ENCODE results near the gene ISY1. TPM values are rescaled to one million over a fixed set of nuclear protein-coding genes. Genes with fewer than 3 reads are reported as not detected.
"Not testable (repeated sequence)": the region's sequence is repeated elsewhere in the genome, so short reads cannot be mapped to it uniquely, and the experiment has no call there.

ISY1 gene
- total RNA-seq, 1 experiment from 2014 or later, result 35.6 TPM

DNA sequence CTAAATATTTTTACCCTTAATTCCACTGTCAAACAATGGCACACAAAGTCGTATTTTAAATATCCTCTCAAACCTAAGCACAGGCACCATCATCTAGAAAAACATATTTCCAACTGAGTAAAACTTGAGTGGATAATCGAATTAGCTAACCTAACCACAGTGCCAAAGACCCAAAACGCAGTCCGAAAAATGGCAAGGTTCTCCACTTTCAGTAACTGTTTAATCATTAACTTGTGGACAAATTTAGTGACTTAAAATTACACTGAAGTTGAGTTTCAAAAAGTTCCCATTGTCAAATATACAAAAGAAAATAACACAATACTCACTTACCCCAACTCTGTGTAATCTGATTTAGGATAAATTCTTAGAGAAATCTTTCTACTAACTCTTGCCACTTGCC is 12.9 kb upstream of the ISY1 start:
- Mint-ChIP-seq H3K4me1 (ENCODE audit: low read depth, unreplicated experiment) (no peaks in the 10 kb centered on the region), H3K27me3 (ENCODE audit: insufficient read depth, unreplicated experiment) (no peaks in the 10 kb centered on the region), H3K27ac (ENCODE audit: unreplicated experiment) (no peak overlapping the region), H3K36me3 (ENCODE audit: insufficient read depth, unreplicated experiment) (peaks cover 76% of the 10 kb centered on the region), H3K9me3 (ENCODE audit: unreplicated experiment) (no peaks in the 10 kb centered on the region), H3K4me3 (ENCODE audit: unreplicated experiment) (no peak overlapping the region)
- H3K4me3 ChIP-seq (ENCODE audit: low read depth, low read length), result no peak overlapping the region
- ChIA-PET POLR2A (interaction anchor here (1.1 kb wide), 1 partner anchor 12 kb away, joined by 4 read pairs; no protein-coding TSS in a partner anchor), CTCF (interaction anchor here (0.7 kb wide), 1 partner anchor 197 kb away, joined by 6 read pairs; no protein-coding TSS in a partner anchor)
- intact Hi-C loops (cut with micrococcal nuclease; ENCODE audit: unreplicated experiment), result no loop called here
- H3K36me3 ChIP-seq (ENCODE audit: control insufficient read depth, insufficient read depth, low read length), result no peaks in the 10 kb centered on the region; the same call in 1 of the 2 replicates
- H3K9me3 ChIP-seq, result no peaks in the 10 kb centered on the region
- H3K4me1 ChIP-seq, result no peaks in the 10 kb centered on the region
- no peak for DNase-seq
- BruUV-seq (replicated peaks), result no TSS peak
- TF ChIP-seq, protein P1, sequence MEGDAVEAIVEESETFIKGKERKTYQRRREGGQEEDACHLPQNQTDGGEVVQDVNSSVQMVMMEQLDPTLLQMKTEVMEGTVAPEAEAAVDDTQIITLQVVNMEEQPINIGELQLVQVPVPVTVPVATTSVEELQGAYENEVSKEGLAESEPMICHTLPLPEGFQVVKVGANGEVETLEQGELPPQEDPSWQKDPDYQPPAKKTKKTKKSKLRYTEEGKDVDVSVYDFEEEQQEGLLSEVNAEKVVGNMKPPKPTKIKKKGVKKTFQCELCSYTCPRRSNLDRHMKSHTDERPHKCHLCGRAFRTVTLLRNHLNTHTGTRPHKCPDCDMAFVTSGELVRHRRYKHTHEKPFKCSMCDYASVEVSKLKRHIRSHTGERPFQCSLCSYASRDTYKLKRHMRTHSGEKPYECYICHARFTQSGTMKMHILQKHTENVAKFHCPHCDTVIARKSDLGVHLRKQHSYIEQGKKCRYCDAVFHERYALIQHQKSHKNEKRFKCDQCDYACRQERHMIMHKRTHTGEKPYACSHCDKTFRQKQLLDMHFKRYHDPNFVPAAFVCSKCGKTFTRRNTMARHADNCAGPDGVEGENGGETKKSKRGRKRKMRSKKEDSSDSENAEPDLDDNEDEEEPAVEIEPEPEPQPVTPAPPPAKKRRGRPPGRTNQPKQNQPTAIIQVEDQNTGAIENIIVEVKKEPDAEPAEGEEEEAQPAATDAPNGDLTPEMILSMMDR (IDR thresholded peaks at IDR 0.05; ENCODE audit: insufficient read depth in 1 of 2, low read depth in 1 of 2, low read length in 1 of 2, severe bottlenecking in 1 of 2, unreplicated experiment in 1 of 2), result no peak
- H3K27me3 ChIP-seq (replicated peaks; ENCODE audit: control insufficient read depth, insufficient read depth, low read length), result no peaks in the 10 kb centered on the region

DNA sequence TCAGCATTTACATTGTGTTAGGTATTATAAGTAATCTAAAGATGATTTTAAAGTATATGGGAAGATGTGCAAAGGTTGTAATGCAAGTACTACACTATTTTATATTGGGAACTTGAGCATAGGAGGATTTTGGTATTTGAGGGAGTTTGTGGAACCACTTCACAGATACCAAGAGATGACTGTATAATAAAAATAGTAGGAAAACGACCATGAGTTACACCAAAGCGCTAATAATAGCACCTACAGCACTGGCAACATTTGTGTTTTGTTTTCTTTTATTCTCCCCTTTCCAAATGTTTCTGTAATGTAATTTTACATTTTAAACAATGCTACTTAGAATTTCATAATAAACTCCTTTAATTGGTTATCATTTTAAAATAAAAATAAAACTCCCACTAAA is 12.3 kb upstream of the ISY1 start:
- POLR2A ChIA-PET, result no interaction called here
- no peaks in the 10 kb centered on the region for H3K27me3 Mint-ChIP-seq (ENCODE audit: insufficient read depth, unreplicated experiment)
- H3K9me3 Mint-ChIP-seq (ENCODE audit: unreplicated experiment), result no peaks in the 10 kb centered on the region
- H3K4me3 Mint-ChIP-seq (ENCODE audit: unreplicated experiment), result no peak overlapping the region
- Histone ChIP-seq H3K27me3 (replicated peaks; ENCODE audit: control insufficient read depth, insufficient read depth, low read length) (no peaks in the 10 kb centered on the region), H3K4me1 (no peaks in the 10 kb centered on the region), H3K4me3 (ENCODE audit: low read depth, low read length) (no peak overlapping the region), H3K36me3 (ENCODE audit: control insufficient read depth, insufficient read depth, low read length) (no peaks in the 10 kb centered on the region; the same call in 1 of the 2 replicates), H3K9me3 (no peaks in the 10 kb centered on the region)
- intact Hi-C loops (cut with micrococcal nuclease; ENCODE audit: unreplicated experiment), result no loop called here
- TF ChIP-seq, protein P1 (IDR thresholded peaks at IDR 0.05; ENCODE audit: insufficient read depth in 1 of 2, low read depth in 1 of 2, low read length in 1 of 2, severe bottlenecking in 1 of 2, unreplicated experiment in 1 of 2), result no peak
- no peaks in the 10 kb centered on the region for H3K4me1 Mint-ChIP-seq (ENCODE audit: low read depth, unreplicated experiment)
- CTCF ChIA-PET, result no interaction called here
- no peak for DNase-seq
- H3K27ac Mint-ChIP-seq (ENCODE audit: unreplicated experiment), result no peak overlapping the region
- H3K36me3 Mint-ChIP-seq (ENCODE audit: insufficient read depth, unreplicated experiment), result peaks cover 76% of the 10 kb centered on the region
- BruUV-seq (replicated peaks), result no TSS peak

DNA sequence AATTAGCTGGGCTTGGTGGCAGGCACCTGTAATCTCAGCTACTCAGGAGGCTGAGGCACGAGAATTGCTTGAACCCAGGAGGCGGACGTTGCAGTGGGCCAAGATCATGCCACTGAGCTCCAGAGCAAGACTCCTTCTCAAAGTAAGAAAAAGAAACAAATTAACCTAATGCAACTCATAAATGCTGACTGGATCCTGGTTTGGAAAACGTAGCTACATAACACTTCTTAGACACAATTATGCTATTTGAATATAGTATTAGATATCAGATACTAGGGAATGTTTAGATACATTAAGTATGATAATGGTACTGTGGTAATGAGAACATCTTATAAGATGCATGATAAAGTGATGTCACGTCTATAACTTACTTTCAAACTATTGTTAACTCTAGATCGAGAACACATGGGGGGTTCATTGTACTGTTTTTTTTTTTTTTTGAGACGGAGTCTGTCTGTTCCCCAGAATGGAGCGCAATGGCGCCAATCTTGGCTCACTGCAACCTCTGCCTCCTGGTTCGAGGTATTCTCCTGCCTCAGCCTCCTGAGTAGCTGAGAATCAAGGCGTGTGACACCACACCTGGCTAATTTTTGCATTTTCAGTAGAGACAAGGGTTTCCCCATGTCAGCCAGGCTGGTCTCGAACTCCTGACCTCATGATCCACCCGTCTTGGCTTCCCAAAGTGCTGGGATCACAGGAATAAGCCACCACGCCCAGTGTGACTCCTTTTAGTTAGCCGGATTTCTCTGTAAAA is 5.9 kb upstream of the ISY1 start:
- ChIA-PET POLR2A (no interaction called here), CTCF (no interaction called here)
- no peaks in the 10 kb centered on the region for H3K27me3 Mint-ChIP-seq (ENCODE audit: insufficient read depth, unreplicated experiment)
- peaks cover 80% of the 10 kb centered on the region for H3K36me3 Mint-ChIP-seq (ENCODE audit: insufficient read depth, unreplicated experiment)
- H3K9me3 Mint-ChIP-seq (ENCODE audit: unreplicated experiment), result no peaks in the 10 kb centered on the region
- H3K4me3 ChIP-seq (ENCODE audit: low read depth, low read length), result no peak overlapping the region
- TF ChIP-seq, protein P1 (IDR thresholded peaks at IDR 0.05; ENCODE audit: insufficient read depth in 1 of 2, low read depth in 1 of 2, low read length in 1 of 2, severe bottlenecking in 1 of 2, unreplicated experiment in 1 of 2), result no peak
- peaks cover 9% of the 10 kb centered on the region for H3K4me1 ChIP-seq
- peaks cover 6% of the 10 kb centered on the region for H3K4me1 Mint-ChIP-seq (ENCODE audit: low read depth, unreplicated experiment)
- no peak overlapping the region for H3K4me3 Mint-ChIP-seq (ENCODE audit: unreplicated experiment)
- BruUV-seq (replicated peaks), result no TSS peak
- no peaks in the 10 kb centered on the region for H3K27me3 ChIP-seq (replicated peaks; ENCODE audit: control insufficient read depth, insufficient read depth, low read length)
- H3K36me3 ChIP-seq (ENCODE audit: control insufficient read depth, insufficient read depth, low read length), result no peaks in the 10 kb centered on the region
- DNase-seq, result no peak
- no peak overlapping the region for H3K27ac Mint-ChIP-seq (ENCODE audit: unreplicated experiment)
- H3K9me3 ChIP-seq, result no peaks in the 10 kb centered on the region
- intact Hi-C loops (cut with micrococcal nuclease; ENCODE audit: unreplicated experiment), result no loop called here

DNA sequence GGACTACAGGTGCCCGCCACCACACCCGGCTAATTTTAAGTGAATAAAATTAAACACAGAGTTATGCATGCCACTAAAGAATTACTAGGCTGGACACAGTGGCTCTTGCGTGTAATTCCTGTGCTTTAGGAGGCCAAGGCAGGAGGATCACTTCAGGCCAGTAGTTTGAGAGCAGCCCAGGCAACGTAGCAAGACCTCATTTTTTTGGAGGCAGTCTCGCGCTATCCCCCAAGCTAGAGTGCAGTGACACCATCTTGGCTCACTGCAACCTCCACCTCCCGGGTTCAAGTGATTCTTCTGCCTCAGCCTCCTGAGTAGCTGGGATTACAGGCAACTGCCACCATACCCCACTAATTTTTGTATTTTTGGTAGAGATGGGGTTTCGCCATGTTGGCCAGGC is 4.7 kb upstream of the ISY1 start:
- H3K4me3 Mint-ChIP-seq (ENCODE audit: unreplicated experiment); H3K27ac Mint-ChIP-seq (ENCODE audit: unreplicated experiment); H3K36me3 ChIP-seq (ENCODE audit: control insufficient read depth, insufficient read depth, low read length); CTCF ChIA-PET; H3K4me1 ChIP-seq; H3K4me3 ChIP-seq (ENCODE audit: low read depth, low read length); DNase-seq; BruUV-seq (replicated peaks); H3K27me3 ChIP-seq (replicated peaks; ENCODE audit: control insufficient read depth, insufficient read depth, low read length); H3K4me1 Mint-ChIP-seq (ENCODE audit: low read depth, unreplicated experiment); POLR2A ChIA-PET; H3K9me3 ChIP-seq; H3K9me3 Mint-ChIP-seq (ENCODE audit: unreplicated experiment); H3K27me3 Mint-ChIP-seq (ENCODE audit: insufficient read depth, unreplicated experiment); intact Hi-C loops (cut with micrococcal nuclease; ENCODE audit: unreplicated experiment): not testable (repeated sequence)
- H3K36me3 Mint-ChIP-seq (ENCODE audit: insufficient read depth, unreplicated experiment), result peaks cover 79% of the 10 kb centered on the region
